HEK293 (cell line): ENCODE measurements around the gene LGR5.

Experiments used
- CTCF ChIA-PET: fragments of 350-600 bp; formaldehyde crosslinking; extraction: SDS; loops from one replicate; lab custom pipeline; 2021; ENCODE audit warnings: antibody characterized with exemption; lab: Yijun Ruan, JAX
- POLR2A ChIA-PET: fragments of 300-600 bp; formaldehyde crosslinking; extraction: SDS; loops from one replicate; lab custom pipeline; 2020; ENCODE audit warnings: antibody characterized with exemption, inconsistent platforms; lab: Yijun Ruan, JAX
- H3K27ac ChIP-seq: fragments of 200-500 bp; sonication (Bioruptor generic); 2 replicates; pipeline ENCODE4 v1.5.1; 2014; ENCODE audit warnings: low read depth, low read length, control low read depth, inconsistent platforms; ENCODE audit errors: extremely low read depth
- H3K36me3 ChIP-seq, 2 experiments: fragments of 200-500 bp in 1 of 2; sonication (Bioruptor generic) in 1 of 2; 1 replicate in 1 of 2; 2 replicates in 1 of 2; pipeline ENCODE4 v1.5.1; 2014 to 2017; ENCODE audit warnings: inconsistent platforms in 2 of 2, low read length in 2 of 2; ENCODE audit not compliant: control insufficient read depth in 2 of 2, insufficient read depth in 1 of 2
- H3K4me1 ChIP-seq: fragments of 200-500 bp; sonication (Bioruptor generic); 2 replicates; pipeline ENCODE4 v1.5.1; 2014; ENCODE audit warnings: mild to moderate bottlenecking, low read length, inconsistent platforms; ENCODE audit not compliant: control insufficient read depth, insufficient read depth
- H3K4me3 ChIP-seq: 2 replicates; pipeline ENCODE4 v1.5.1; 2011; ENCODE audit warnings: low read depth, mild to moderate bottlenecking, control low read depth, low read length, moderate library complexity
- H3K9me3 ChIP-seq: fragments of 200-500 bp; sonication (Bioruptor generic); 2 replicates; pipeline ENCODE4 v1.5.1; 2014; ENCODE audit warnings: low read depth, low read length, inconsistent platforms; ENCODE audit not compliant: control insufficient read depth, insufficient read depth
- GLI2 ChIP-seq: fragments of 450-650 bp; formaldehyde crosslinking; IDR thresholded peaks from 2 replicates; pipeline ENCODE4; 2017; ENCODE audit warnings: missing biosample characterization, missing genetic modification characterization, low read depth, borderline replicate concordance
- HOXD13 ChIP-seq: sonication (generic); formaldehyde crosslinking; IDR thresholded peaks from 2 replicates; pipeline ENCODE4 v1.8.0; 2022; ENCODE audit warnings: missing genetic modification reagents, borderline replicate concordance
- IKZF3 ChIP-seq: fragments of 450-650 bp; IDR thresholded peaks from 2 replicates; pipeline ENCODE4 v1.5.0; 2018; ENCODE audit warnings: missing biosample characterization, mild to moderate bottlenecking, missing genetic modification characterization, moderate library complexity
- KLF7 ChIP-seq: fragments of 450-650 bp; formaldehyde crosslinking; IDR thresholded peaks from 2 replicates; pipeline ENCODE4 v1.5.1; 2016; ENCODE audit warnings: missing biosample characterization, missing genetic modification characterization, borderline replicate concordance
- REPIN1 ChIP-seq: fragments of 450-650 bp; formaldehyde crosslinking; IDR thresholded peaks from 2 replicates; pipeline ENCODE4 v1.5.1; 2017; ENCODE audit warnings: missing biosample characterization, missing genetic modification characterization, low read depth
- SCRT2 ChIP-seq: fragments of 450-650 bp; formaldehyde crosslinking; IDR thresholded peaks from 2 replicates; pipeline ENCODE4 v1.5.1; 2016; ENCODE audit warnings: missing biosample characterization, missing genetic modification characterization
- ZFP37 ChIP-seq: fragments of 450-650 bp; formaldehyde crosslinking; IDR thresholded peaks from 2 replicates; pipeline ENCODE4 v1.5.1; 2016; ENCODE audit warnings: missing biosample characterization, missing genetic modification characterization
- ZNF10 ChIP-seq: fragments of 450-650 bp; formaldehyde crosslinking; IDR thresholded peaks from 2 replicates; pipeline ENCODE4 v1.5.1; 2017; ENCODE audit warnings: missing biosample characterization, missing genetic modification characterization
- ZNF16 ChIP-seq: fragments of 450-650 bp; formaldehyde crosslinking; IDR thresholded peaks from 2 replicates; pipeline ENCODE4 v1.5.1; 2016; ENCODE audit warnings: low read depth, missing biosample characterization, missing genetic modification characterization
- ZNF202 ChIP-seq: fragments of 450-650 bp; formaldehyde crosslinking; IDR thresholded peaks from 2 replicates; pipeline ENCODE4 v1.5.1; 2016; ENCODE audit warnings: missing biosample characterization, missing genetic modification characterization, borderline replicate concordance
- ZNF350 ChIP-seq: fragments of 450-650 bp; formaldehyde crosslinking; IDR thresholded peaks from 2 replicates; pipeline ENCODE4 v1.5.0; 2017; ENCODE audit warnings: missing biosample characterization, mild to moderate bottlenecking, missing genetic modification characterization
- ZNF37A ChIP-seq: fragments of 450-650 bp; IDR thresholded peaks from 2 replicates; pipeline ENCODE4 v1.5.1; 2018; ENCODE audit warnings: missing biosample characterization, missing genetic modification characterization
- ZNF426 ChIP-seq: fragments of 450-650 bp; formaldehyde crosslinking; IDR thresholded peaks from 2 replicates; pipeline ENCODE4 v1.5.1; 2017; ENCODE audit warnings: missing biosample characterization, missing genetic modification characterization, mild to moderate bottlenecking, inconsistent platforms, moderate library complexity
- ZNF560 ChIP-seq: fragments of 450-650 bp; formaldehyde crosslinking; IDR thresholded peaks from 2 replicates; pipeline ENCODE4 v1.5.1; 2017; ENCODE audit warnings: missing biosample characterization, missing genetic modification characterization, borderline replicate concordance
- ZNF571 ChIP-seq: fragments of 450-650 bp; formaldehyde crosslinking; IDR thresholded peaks from 2 replicates; pipeline ENCODE4 v1.5.0; 2017; ENCODE audit warnings: missing biosample characterization, missing genetic modification characterization
- ZNF600 ChIP-seq: fragments of 450-650 bp; formaldehyde crosslinking; IDR thresholded peaks from 2 replicates; pipeline ENCODE4 v1.5.1; 2016; ENCODE audit warnings: missing biosample characterization, missing genetic modification characterization
- ZNF677 ChIP-seq: fragments of 450-650 bp; IDR thresholded peaks from 2 replicates; pipeline ENCODE4 v1.5.0; 2018; ENCODE audit warnings: missing biosample characterization, mild to moderate bottlenecking, missing genetic modification characterization, moderate library complexity
- TF ChIP-seq, protein P1 (sequence below): fragments of 450-650 bp; formaldehyde crosslinking; IDR thresholded peaks from 2 replicates; pipeline ENCODE4 v1.5.1; 2017; ENCODE audit warnings: missing biosample characterization, missing genetic modification characterization
- TF ChIP-seq, protein P2 (sequence below): fragments of 450-650 bp; formaldehyde crosslinking; IDR thresholded peaks from 2 replicates; pipeline ENCODE4 v1.5.1; 2016; ENCODE audit warnings: missing biosample characterization, missing genetic modification characterization
- TF ChIP-seq, protein P3 (sequence below): fragments of 450-650 bp; formaldehyde crosslinking; IDR thresholded peaks from 2 replicates; pipeline ENCODE4 v1.5.1; 2016; ENCODE audit warnings: missing biosample characterization, missing genetic modification characterization, borderline replicate concordance
- TF ChIP-seq, protein P4 (sequence below): fragments of 450-650 bp; formaldehyde crosslinking; IDR thresholded peaks from 2 replicates; pipeline ENCODE4 v1.5.1; 2016; ENCODE audit warnings: missing biosample characterization, missing genetic modification characterization
- TF ChIP-seq, protein P5 (sequence below): fragments of 450-650 bp; formaldehyde crosslinking; IDR thresholded peaks from 2 replicates; pipeline ENCODE4 v1.5.1; 2017; ENCODE audit warnings: missing biosample characterization, missing genetic modification characterization

Gene LGR5

DNA sequence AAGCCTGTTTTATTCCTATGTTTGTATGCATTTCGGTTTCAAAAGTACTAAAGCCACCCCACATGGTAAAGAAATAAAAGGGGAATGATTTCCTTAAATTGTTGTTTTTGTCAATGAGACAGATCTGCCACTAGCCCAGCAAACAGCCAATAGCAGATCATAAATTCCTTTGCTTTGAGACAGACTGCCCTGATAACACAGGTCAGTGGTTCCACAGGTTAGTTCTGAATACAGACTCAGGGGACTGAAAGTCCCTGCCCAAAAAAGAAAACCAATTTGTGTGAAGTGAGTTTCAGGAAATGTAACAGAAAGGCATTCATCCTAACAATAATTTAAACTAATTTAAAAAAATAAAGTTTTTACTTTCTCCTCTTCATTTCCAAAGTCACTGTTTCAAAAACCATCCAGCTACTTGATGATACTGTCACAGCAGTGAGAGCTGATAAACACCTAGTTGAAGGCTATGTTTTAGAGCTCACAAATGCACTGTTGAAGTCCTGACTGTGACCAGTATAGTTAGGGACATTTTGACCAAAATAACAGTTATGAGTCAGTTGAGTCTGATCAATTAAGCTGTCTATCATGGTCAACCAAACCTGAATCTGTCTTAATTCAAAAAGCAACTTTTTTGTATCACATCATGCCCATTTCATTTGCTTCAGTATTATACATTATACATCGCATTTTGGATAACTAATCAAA is 77.7 kb downstream of the LGR5 start (continued):
- no peak for TF ChIP-seq KLF7 (tag by site-specific recombination)
- no peak for TF ChIP-seq ZNF16 (tag by site-specific recombination)
- no peak for TF ChIP-seq ZNF571 (tag by site-specific recombination)
- no peak for TF ChIP-seq ZNF350 (tag by site-specific recombination)

DNA sequence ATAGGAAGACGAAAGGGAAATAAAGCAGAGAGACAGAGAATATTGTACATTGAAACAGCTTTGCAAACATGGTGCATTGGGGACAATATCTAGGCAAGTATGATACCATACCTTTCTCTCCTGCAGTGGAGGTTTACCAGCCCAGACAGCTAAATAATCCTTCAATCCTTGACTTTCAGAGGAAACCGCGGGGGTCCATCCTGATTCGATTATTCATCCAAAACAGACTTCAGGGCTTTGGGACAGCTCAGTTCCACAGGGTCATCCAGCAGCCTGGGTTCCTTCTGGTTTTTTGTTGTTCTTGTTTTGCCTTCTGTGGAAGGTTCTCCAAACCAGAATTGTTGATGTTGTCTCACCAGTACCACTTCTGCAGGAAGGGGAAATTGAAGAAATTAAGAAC is 81.5 kb downstream of the LGR5 start:
- H3K4me3 ChIP-seq: no peak overlapping the region
- H3K4me1 ChIP-seq: no peaks in the 10 kb centered on the region; the same call in 1 of the 2 replicates
- TF ChIP-seq SCRT2 (tag by site-specific recombination) (no peak), IKZF3 (tag by site-specific recombination) (no peak), GLI2 (no peak), HOXD13 (no peak), ZNF600 (no peak), ZNF426 (no peak), ZFP37 (no peak), ZNF202 (no peak), ZNF10 (tag by site-specific recombination) (no peak), ZNF677 (tag by site-specific recombination) (no peak), ZNF37A (no peak), ZNF560 (no peak), REPIN1 (tag by site-specific recombination) (no peak)
- TF ChIP-seq, protein P1, sequence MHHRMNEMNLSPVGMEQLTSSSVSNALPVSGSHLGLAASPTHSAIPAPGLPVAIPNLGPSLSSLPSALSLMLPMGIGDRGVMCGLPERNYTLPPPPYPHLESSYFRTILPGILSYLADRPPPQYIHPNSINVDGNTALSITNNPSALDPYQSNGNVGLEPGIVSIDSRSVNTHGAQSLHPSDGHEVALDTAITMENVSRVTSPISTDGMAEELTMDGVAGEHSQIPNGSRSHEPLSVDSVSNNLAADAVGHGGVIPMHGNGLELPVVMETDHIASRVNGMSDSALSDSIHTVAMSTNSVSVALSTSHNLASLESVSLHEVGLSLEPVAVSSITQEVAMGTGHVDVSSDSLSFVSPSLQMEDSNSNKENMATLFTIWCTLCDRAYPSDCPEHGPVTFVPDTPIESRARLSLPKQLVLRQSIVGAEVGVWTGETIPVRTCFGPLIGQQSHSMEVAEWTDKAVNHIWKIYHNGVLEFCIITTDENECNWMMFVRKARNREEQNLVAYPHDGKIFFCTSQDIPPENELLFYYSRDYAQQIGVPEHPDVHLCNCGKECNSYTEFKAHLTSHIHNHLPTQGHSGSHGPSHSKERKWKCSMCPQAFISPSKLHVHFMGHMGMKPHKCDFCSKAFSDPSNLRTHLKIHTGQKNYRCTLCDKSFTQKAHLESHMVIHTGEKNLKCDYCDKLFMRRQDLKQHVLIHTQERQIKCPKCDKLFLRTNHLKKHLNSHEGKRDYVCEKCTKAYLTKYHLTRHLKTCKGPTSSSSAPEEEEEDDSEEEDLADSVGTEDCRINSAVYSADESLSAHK (tag by site-specific recombination): no peak
- TF ChIP-seq, protein P2, sequence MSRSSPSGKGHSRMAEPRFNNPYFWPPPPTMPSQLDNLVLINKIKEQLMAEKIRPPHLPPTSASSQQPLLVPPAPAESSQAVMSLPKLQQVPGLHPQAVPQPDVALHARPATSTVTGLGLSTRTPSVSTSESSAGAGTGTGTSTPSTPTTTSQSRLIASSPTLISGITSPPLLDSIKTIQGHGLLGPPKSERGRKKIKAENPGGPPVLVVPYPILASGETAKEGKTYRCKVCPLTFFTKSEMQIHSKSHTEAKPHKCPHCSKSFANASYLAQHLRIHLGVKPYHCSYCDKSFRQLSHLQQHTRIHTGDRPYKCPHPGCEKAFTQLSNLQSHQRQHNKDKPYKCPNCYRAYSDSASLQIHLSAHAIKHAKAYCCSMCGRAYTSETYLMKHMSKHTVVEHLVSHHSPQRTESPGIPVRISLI: no peak
- TF ChIP-seq, protein P3, sequence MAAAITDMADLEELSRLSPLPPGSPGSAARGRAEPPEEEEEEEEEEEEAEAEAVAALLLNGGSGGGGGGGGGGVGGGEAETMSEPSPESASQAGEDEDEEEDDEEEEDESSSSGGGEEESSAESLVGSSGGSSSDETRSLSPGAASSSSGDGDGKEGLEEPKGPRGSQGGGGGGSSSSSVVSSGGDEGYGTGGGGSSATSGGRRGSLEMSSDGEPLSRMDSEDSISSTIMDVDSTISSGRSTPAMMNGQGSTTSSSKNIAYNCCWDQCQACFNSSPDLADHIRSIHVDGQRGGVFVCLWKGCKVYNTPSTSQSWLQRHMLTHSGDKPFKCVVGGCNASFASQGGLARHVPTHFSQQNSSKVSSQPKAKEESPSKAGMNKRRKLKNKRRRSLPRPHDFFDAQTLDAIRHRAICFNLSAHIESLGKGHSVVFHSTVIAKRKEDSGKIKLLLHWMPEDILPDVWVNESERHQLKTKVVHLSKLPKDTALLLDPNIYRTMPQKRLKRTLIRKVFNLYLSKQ (tag by site-specific recombination): no peak
- TF ChIP-seq, protein P4, sequence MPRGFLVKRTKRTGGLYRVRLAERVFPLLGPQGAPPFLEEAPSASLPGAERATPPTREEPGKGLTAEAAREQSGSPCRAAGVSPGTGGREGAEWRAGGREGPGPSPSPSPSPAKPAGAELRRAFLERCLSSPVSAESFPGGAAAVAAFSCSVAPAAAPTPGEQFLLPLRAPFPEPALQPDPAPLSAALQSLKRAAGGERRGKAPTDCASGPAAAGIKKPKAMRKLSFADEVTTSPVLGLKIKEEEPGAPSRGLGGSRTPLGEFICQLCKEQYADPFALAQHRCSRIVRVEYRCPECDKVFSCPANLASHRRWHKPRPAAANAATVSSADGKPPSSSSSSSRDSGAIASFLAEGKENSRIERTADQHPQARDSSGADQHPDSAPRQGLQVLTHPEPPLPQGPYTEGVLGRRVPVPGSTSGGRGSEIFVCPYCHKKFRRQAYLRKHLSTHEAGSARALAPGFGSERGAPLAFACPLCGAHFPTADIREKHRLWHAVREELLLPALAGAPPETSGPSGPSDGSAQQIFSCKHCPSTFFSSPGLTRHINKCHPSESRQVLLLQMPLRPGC (tag by site-specific recombination): no peak
- TF ChIP-seq, protein P5, sequence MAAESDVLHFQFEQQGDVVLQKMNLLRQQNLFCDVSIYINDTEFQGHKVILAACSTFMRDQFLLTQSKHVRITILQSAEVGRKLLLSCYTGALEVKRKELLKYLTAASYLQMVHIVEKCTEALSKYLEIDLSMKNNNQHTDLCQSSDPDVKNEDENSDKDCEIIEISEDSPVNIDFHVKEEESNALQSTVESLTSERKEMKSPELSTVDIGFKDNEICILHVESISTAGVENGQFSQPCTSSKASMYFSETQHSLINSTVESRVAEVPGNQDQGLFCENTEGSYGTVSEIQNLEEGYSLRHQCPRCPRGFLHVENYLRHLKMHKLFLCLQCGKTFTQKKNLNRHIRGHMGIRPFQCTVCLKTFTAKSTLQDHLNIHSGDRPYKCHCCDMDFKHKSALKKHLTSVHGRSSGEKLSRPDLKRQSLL (tag by site-specific recombination): no peak
- TF ChIP-seq, all 188 proteins: peak for 0
- Histone ChIP-seq H3K36me3 (no peaks in the 10 kb centered on the region), H3K27ac (no peak overlapping the region), H3K9me3 (no peaks in the 10 kb centered on the region)
- CTCF ChIA-PET: no interaction called here
- POLR2A ChIA-PET: interaction anchor here (0.7 kb wide), 1 partner anchor 16 kb away, joined by 3 read pairs; no protein-coding TSS in a partner anchor
